ENCODE measurements around the gene PKP4. TPM values are rescaled to one million over a fixed set of nuclear protein-coding genes. Genes with fewer than 3 reads are reported as not detected.

The PKP4 gene
- total and polyA plus RNA-seq, 2 experiments from 2014 or later: 35.7 to 92.3 TPM

GRCh38 chr2:158589303-158589702 is 132.6 kb downstream of the PKP4 start (continued):
- TF ChIP-seq ZNF462 (CRISPR knock-in tag; IDR thresholded peaks at IDR 0.05): no peak
- no peak for TF ChIP-seq STAT1 (IDR thresholded peaks at IDR 0.05; ENCODE audit: unreplicated experiment)
- TF ChIP-seq CTCF (conservative IDR thresholded peaks at IDR 0.05; ENCODE audit: low read depth in 2 of 2): no peak
- no peak for TF ChIP-seq CREB1 (CRISPR knock-in tag; IDR thresholded peaks at IDR 0.05; ENCODE audit: low read depth)
- TF ChIP-seq ZNF114 (CRISPR knock-in tag; IDR thresholded peaks at IDR 0.05): no peak
- TF ChIP-seq EZH2 (IDR thresholded peaks at IDR 0.05; ENCODE audit: low read depth, unreplicated experiment): no peak
- no peak for TF ChIP-seq ETS1 (IDR thresholded peaks at IDR 0.05)
- no peak for TF ChIP-seq JUNB (IDR thresholded peaks at IDR 0.05; ENCODE audit: unreplicated experiment)
